Hepatocyte (in vitro differentiated cells): ENCODE results near the gene RBBP6. TPM values are rescaled to one million over a fixed set of nuclear protein-coding genes. Genes with fewer than 3 reads are reported as not detected.

Source experiments
- DNase-seq: peaks from one replicate; pipeline ENCODE4 v3.0.0-alpha.2; 2016; ENCODE audit warnings: low spot score
- H2AFZ ChIP-seq: fragments of 200-600 bp; sonication (generic); 2 replicates; pipeline ENCODE4 v1.6.0; 2016; ENCODE audit warnings: antibody characterized with exemption, mild to moderate bottlenecking
- H3K27ac ChIP-seq: fragments of 200-600 bp; sonication (generic); 2 replicates; pipeline ENCODE4 v1.5.1; 2016; ENCODE audit warnings: mild to moderate bottlenecking
- H3K27me3 ChIP-seq: fragments of 200-600 bp; sonication (generic); 2 replicates; pipeline ENCODE4 v1.6.1; 2016
- H3K36me3 ChIP-seq: fragments of 200-600 bp; sonication (generic); replicated peaks from 2 replicates; pipeline ENCODE4 v1.5.1; 2016; ENCODE audit warnings: low read depth; ENCODE audit not compliant: insufficient read depth
- H3K4me1 ChIP-seq: fragments of 200-600 bp; sonication (generic); 2 replicates; pipeline ENCODE4 v1.5.1; 2016; ENCODE audit warnings: mild to moderate bottlenecking, moderate library complexity; ENCODE audit not compliant: insufficient read depth
- H3K4me2 ChIP-seq: fragments of 200-600 bp; sonication (generic); 2 replicates; pipeline ENCODE4 v1.6.0; 2016
- H3K4me3 ChIP-seq: fragments of 200-600 bp; sonication (generic); 2 replicates; pipeline ENCODE4 v1.5.1; 2016; ENCODE audit warnings: mild to moderate bottlenecking
- H3K79me2 ChIP-seq: fragments of 200-600 bp; sonication (generic); 2 replicates; pipeline ENCODE4 v1.6.0; 2017; ENCODE audit warnings: mild to moderate bottlenecking
- H3K9me2 ChIP-seq: fragments of 200-600 bp; sonication (generic); replicated peaks from 2 replicates; pipeline ENCODE4 v1.6.0; 2017; ENCODE audit warnings: mild to moderate bottlenecking; ENCODE audit not compliant: insufficient read depth
- H3K9me3 ChIP-seq: fragments of 200-600 bp; sonication (generic); 2 replicates; pipeline ENCODE4 v1.5.1; 2016; ENCODE audit warnings: low read depth, mild to moderate bottlenecking
- H4K20me1 ChIP-seq: fragments of 200-600 bp; sonication (generic); 2 replicates; pipeline ENCODE4 v1.6.0; 2016; ENCODE audit warnings: mild to moderate bottlenecking; ENCODE audit not compliant: insufficient read depth, poor library complexity, severe bottlenecking
- EZH2 ChIP-seq: fragments of 200-600 bp; sonication (generic); IDR thresholded peaks from 2 replicates; pipeline ENCODE4 v1.6.1; 2016; ENCODE audit warnings: antibody characterized with exemption, mild to moderate bottlenecking, borderline replicate concordance
- EZH2phosphoT487 ChIP-seq: fragments of 200-600 bp; sonication (generic); IDR thresholded peaks from one replicate; pipeline ENCODE4 v1.6.1; 2018; ENCODE audit warnings: antibody characterized with exemption, mild to moderate bottlenecking, low read depth, moderate library complexity; ENCODE audit not compliant: unreplicated experiment, severe bottlenecking
- WGBS: methylation state at CpG from one replicate; pipeline ENCODE4 v1.1.6; 2016; ENCODE audit warnings: low lambda C conversion rate; ENCODE audit errors: missing lambda C conversion rate; 5-methylcytosine and 5-hydroxymethylcytosine counted together
- polyA plus RNA-seq: library from polyadenylated mRNA; unstranded; fragments of >200 nt; fragmentation: Nextera tagmentation; extraction: Ambion mirVana; gene quantifications from 2 replicates; pipeline ENCODE4 v1.2.1, GENCODE V29; 2016
- total RNA-seq: library from RNA; depleted of rRNA; stranded (reverse); fragments of >200 nt; gene quantifications from 2 replicates; pipeline ENCODE4 v1.2.3, GENCODE V29; 2014
- TF ChIP-seq, protein P1 (sequence below): fragments of 200-600 bp; sonication (generic); IDR thresholded peaks from 2 replicates; pipeline ENCODE4 v1.5.1; 2016; ENCODE audit warnings: antibody characterized with exemption, mild to moderate bottlenecking; ENCODE audit not compliant: poor library complexity

RBBP6 gene
- total and polyA plus RNA-seq, 2 experiments from 2014 or later: 43.7 to 45.6 TPM

GRCh38 chr16:24531166-24531565 is 8.2 kb upstream of the RBBP6 start:
- no peak for DNase-seq
- no peaks in the 10 kb centered on the region for H3K9me2 ChIP-seq
- H3K4me3 ChIP-seq: no peak overlapping the region
- WGBS: 83% methylated on average over 1 of the region's 1 CpG
- no peak overlapping the region for H3K4me2 ChIP-seq
- no peaks in the 10 kb centered on the region for H3K36me3 ChIP-seq
- no peak overlapping the region for H3K27ac ChIP-seq
- H3K79me2 ChIP-seq: no peaks in the 10 kb centered on the region
- no peaks in the 10 kb centered on the region for H3K4me1 ChIP-seq
- H4K20me1 ChIP-seq: no peaks in the 10 kb centered on the region
- TF ChIP-seq EZH2phosphoT487 (no peak), EZH2 (no peak)
- TF ChIP-seq, protein P1, sequence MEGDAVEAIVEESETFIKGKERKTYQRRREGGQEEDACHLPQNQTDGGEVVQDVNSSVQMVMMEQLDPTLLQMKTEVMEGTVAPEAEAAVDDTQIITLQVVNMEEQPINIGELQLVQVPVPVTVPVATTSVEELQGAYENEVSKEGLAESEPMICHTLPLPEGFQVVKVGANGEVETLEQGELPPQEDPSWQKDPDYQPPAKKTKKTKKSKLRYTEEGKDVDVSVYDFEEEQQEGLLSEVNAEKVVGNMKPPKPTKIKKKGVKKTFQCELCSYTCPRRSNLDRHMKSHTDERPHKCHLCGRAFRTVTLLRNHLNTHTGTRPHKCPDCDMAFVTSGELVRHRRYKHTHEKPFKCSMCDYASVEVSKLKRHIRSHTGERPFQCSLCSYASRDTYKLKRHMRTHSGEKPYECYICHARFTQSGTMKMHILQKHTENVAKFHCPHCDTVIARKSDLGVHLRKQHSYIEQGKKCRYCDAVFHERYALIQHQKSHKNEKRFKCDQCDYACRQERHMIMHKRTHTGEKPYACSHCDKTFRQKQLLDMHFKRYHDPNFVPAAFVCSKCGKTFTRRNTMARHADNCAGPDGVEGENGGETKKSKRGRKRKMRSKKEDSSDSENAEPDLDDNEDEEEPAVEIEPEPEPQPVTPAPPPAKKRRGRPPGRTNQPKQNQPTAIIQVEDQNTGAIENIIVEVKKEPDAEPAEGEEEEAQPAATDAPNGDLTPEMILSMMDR: no peak
- H3K27me3 ChIP-seq: no peaks in the 10 kb centered on the region
- H2AFZ ChIP-seq: no peak overlapping the region
- no peaks in the 10 kb centered on the region for H3K9me3 ChIP-seq

GRCh38 chr16:24534620-24535019 is 4.7 kb upstream of the RBBP6 start:
- Histone ChIP-seq H3K27me3 (no peaks in the 10 kb centered on the region), H3K4me3 (no peak overlapping the region), H3K9me3 (no peaks in the 10 kb centered on the region), H3K36me3 (no peaks in the 10 kb centered on the region), H3K79me2 (peaks cover 1% of the 10 kb centered on the region), H3K27ac (no peak overlapping the region), H4K20me1 (no peaks in the 10 kb centered on the region), H2AFZ (no peak overlapping the region), H3K9me2 (no peaks in the 10 kb centered on the region), H3K4me1 (no peaks in the 10 kb centered on the region), H3K4me2 (no peak overlapping the region)
- TF ChIP-seq EZH2 (no peak), EZH2phosphoT487 (no peak)
- TF ChIP-seq, protein P1: no peak
- no peak for DNase-seq

- no peaks in the 10 kb centered on the region for H3K9me2 ChIP-seq
- H2AFZ ChIP-seq: no peak overlapping the region
- WGBS: 77% methylated on average over 4 of the region's 4 CpGs
- H3K9me3 ChIP-seq: no peaks in the 10 kb centered on the region
- H3K27ac ChIP-seq: no peak overlapping the region
- no peaks in the 10 kb centered on the region for H3K36me3 ChIP-seq
- H3K4me1 ChIP-seq: no peaks in the 10 kb centered on the region
- no peak overlapping the region for H3K4me3 ChIP-seq
- H3K27me3 ChIP-seq: no peaks in the 10 kb centered on the region
- TF ChIP-seq, protein P1: no peak
- no peak for TF ChIP-seq EZH2phosphoT487
- no peak for TF ChIP-seq EZH2
- DNase-seq: no peak
- H3K4me2 ChIP-seq: no peak overlapping the region
- peaks cover 10% of the 10 kb centered on the region for H4K20me1 ChIP-seq
- H3K79me2 ChIP-seq: peaks cover 14% of the 10 kb centered on the region
Observed at GRCh38 chr16:24535827-24536226, 3.5 kb upstream of the RBBP6 start.

DNA sequence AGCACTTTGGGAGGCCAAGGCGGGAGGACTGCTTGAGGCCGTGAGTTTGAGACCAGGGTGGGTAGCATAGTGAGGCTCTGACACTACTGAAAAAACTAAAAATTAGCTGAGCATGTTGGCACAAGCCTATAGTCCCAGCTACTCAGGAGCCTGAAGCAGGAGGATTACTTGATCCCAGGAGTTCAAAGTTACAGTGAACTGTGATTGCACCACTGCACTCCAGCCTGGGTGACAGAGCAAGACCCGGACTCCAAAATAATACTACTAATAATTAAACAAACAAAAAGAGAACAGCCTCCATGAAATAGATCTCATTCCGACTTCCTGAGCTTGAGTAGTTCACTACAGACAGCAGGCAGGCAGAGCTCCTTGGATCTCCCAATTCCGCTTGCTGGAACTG is 2.7 kb upstream of the RBBP6 start:
- peaks cover 18% of the 10 kb centered on the region for H4K20me1 ChIP-seq
- DNase-seq: no peak
- no peak overlapping the region for H3K4me2 ChIP-seq
- H3K4me1 ChIP-seq: no peaks in the 10 kb centered on the region
- no peaks in the 10 kb centered on the region for H3K36me3 ChIP-seq
- 91% methylated on average over 5 of the region's 5 CpGs for WGBS
- TF ChIP-seq, protein P1: no peak
- no peak for TF ChIP-seq EZH2
- no peak for TF ChIP-seq EZH2phosphoT487
- H3K4me3 ChIP-seq: no peak overlapping the region
- H3K79me2 ChIP-seq: peaks cover 22% of the 10 kb centered on the region
- H3K9me3 ChIP-seq: no peaks in the 10 kb centered on the region
- H3K27ac ChIP-seq: no peak overlapping the region
- no peaks in the 10 kb centered on the region for H3K27me3 ChIP-seq
- H2AFZ ChIP-seq: no peak overlapping the region
- H3K9me2 ChIP-seq: no peaks in the 10 kb centered on the region
